Lower lobe of right lung (tissue), 2 donors: Measurements from ENCODE around the gene SLC39A9. TPM values are rescaled to one million over a fixed set of nuclear protein-coding genes. Genes with fewer than 3 reads are reported as not detected.

ENCODE experiments used
- ATAC-seq, 2 donors: fragments of 200-7000 bp; cut with Tn5 transposase; one replicate each; pipeline ENCODE4 v1.9.1; 2020 to 2022; ENCODE audit warnings: mild to moderate bottlenecking in 2 of 2, moderate library complexity in 2 of 2
- DNase-seq: peaks from one replicate; pipeline ENCODE4 v3.0.0-alpha.2; 2020
- H3K27ac ChIP-seq: fragments of 200-600 bp; one replicate; pipeline ENCODE4 v1.8.0; 2022
- H3K27me3 ChIP-seq: fragments of 200-600 bp; one replicate; pipeline ENCODE4 v1.8.0; 2022; ENCODE audit warnings: low read depth
- H3K36me3 ChIP-seq: fragments of 200-600 bp; one replicate; pipeline ENCODE4 v1.8.0; 2022; ENCODE audit warnings: mild to moderate bottlenecking
- H3K4me1 ChIP-seq: fragments of 200-600 bp; one replicate; pipeline ENCODE4 v1.8.0; 2022
- H3K4me3 ChIP-seq: fragments of 200-600 bp; one replicate; pipeline ENCODE4 v1.8.0; 2022; ENCODE audit warnings: mild to moderate bottlenecking
- H3K9me3 ChIP-seq: fragments of 200-600 bp; one replicate; pipeline ENCODE4 v1.8.0; 2022
- intact Hi-C: fragments of 100-400 bp; cut with DNase I; formaldehyde crosslinking; loops from one replicate; pipeline ENCODE4 v1.11.0; 2022
- total RNA-seq: library from RNA; stranded (reverse); fragmentation: NEBNext Ultra II Directional; extraction: Animal tissue kit (Norgen Biotek cat#: 25700); gene quantifications from one replicate; pipeline ENCODE4 v1.2.1, GENCODE V29; 2021
- TF ChIP-seq, protein P1 (sequence below): fragments of 200-600 bp; IDR thresholded peaks from one replicate; pipeline ENCODE4 v1.8.0; 2022; ENCODE audit warnings: antibody characterized with exemption, mild to moderate bottlenecking
- donor health status: DM: no; HTN: yes; CAD: no; lungs with severe emphysema.

The SLC39A9 gene
- total RNA-seq, 1 donor from 2014 or later: 49.6 TPM

GRCh38 chr14:69428289-69428998 lies 30.0 kb downstream of the SLC39A9 start:
- Histone ChIP-seq H3K27me3 (no peaks in the 10 kb centered on the region), H3K9me3 (no peaks in the 10 kb centered on the region), H3K36me3 (peaks cover 50% of the 10 kb centered on the region), H3K27ac (no peak overlapping the region), H3K4me3 (no peak overlapping the region), H3K4me1 (no peaks in the 10 kb centered on the region)
- TF ChIP-seq, protein P1, sequence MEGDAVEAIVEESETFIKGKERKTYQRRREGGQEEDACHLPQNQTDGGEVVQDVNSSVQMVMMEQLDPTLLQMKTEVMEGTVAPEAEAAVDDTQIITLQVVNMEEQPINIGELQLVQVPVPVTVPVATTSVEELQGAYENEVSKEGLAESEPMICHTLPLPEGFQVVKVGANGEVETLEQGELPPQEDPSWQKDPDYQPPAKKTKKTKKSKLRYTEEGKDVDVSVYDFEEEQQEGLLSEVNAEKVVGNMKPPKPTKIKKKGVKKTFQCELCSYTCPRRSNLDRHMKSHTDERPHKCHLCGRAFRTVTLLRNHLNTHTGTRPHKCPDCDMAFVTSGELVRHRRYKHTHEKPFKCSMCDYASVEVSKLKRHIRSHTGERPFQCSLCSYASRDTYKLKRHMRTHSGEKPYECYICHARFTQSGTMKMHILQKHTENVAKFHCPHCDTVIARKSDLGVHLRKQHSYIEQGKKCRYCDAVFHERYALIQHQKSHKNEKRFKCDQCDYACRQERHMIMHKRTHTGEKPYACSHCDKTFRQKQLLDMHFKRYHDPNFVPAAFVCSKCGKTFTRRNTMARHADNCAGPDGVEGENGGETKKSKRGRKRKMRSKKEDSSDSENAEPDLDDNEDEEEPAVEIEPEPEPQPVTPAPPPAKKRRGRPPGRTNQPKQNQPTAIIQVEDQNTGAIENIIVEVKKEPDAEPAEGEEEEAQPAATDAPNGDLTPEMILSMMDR: no peak
- ATAC-seq (peak; percentile 66 to 68), DNase-seq (no peak)
- intact Hi-C loops: no loop called here

- Histone ChIP-seq H3K27ac (no peak overlapping the region), H3K9me3 (no peaks in the 10 kb centered on the region), H3K36me3 (peaks cover 39% of the 10 kb centered on the region), H3K4me1 (no peaks in the 10 kb centered on the region), H3K4me3 (no peak overlapping the region), H3K27me3 (no peaks in the 10 kb centered on the region)
- TF ChIP-seq, protein P1: no peak
- intact Hi-C loops: no loop called here
- DNase-seq (no peak), ATAC-seq (no peak)
Measured at GRCh38 chr14:69429643-69430042, 31.2 kb downstream of the SLC39A9 start.

DNA sequence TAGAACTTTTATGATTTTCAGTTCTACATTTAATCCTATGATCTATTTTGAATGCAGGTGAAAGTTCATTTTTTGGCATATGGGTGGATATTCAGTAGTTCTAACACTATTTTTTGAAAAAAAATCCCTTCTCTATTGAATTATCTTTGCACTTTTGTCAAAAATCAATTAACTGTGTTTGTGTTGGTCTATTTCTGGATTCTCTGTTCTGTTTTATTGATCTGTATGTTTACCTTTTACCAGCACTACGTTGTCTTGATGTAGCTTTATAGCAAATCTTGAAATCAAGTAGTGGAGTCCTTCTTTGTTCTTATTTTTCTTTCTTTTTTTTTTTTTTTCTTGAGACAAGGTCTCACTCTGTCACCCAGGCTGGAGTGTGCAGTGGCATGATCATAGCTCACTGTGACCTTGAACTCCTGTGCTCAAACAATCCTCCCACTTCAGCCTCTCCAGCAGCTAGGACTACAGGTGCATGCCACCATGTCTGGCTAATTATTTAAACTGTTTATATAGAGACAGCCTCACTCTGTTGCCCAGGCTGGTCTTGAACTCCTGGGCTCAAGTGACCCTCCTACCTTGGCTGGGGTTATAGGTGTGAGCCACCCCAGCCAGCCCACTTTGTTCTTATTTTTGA lies 31.9 kb downstream of the SLC39A9 start:
- TF ChIP-seq, protein P1: no peak
- Histone ChIP-seq H3K36me3 (peaks cover 32% of the 10 kb centered on the region), H3K9me3 (no peaks in the 10 kb centered on the region), H3K27me3 (no peaks in the 10 kb centered on the region), H3K4me3 (no peak overlapping the region), H3K4me1 (no peaks in the 10 kb centered on the region), H3K27ac (no peak overlapping the region)
- intact Hi-C loops: no loop called here
- DNase-seq: no peak
- ATAC-seq: no peak

GRCh38 chr14:69432364-69432763 lies 33.9 kb downstream of the SLC39A9 start:
- H3K27me3 ChIP-seq: no peaks in the 10 kb centered on the region
- no peaks in the 10 kb centered on the region for H3K9me3 ChIP-seq
- ATAC-seq (no peak), DNase-seq (no peak)
- TF ChIP-seq, protein P1: no peak
- intact Hi-C loops: no loop called here
- H3K4me1 ChIP-seq: no peaks in the 10 kb centered on the region
- no peak overlapping the region for H3K27ac ChIP-seq
- no peak overlapping the region for H3K4me3 ChIP-seq
- peaks cover 12% of the 10 kb centered on the region for H3K36me3 ChIP-seq

- Histone ChIP-seq H3K4me3 (no peak overlapping the region), H3K27me3 (no peaks in the 10 kb centered on the region), H3K9me3 (no peaks in the 10 kb centered on the region), H3K27ac (no peak overlapping the region), H3K36me3 (peaks cover 24% of the 10 kb centered on the region), H3K4me1 (no peaks in the 10 kb centered on the region)
- TF ChIP-seq, protein P1: no peak
- intact Hi-C loops: no loop called here
- no peak for ATAC-seq
- DNase-seq: no peak
Measured at GRCh38 chr14:69439521-69440270, 41.2 kb downstream of the SLC39A9 start.
